PFSK-1 (cell line): ENCODE results near the gene OR4C6.

Experiments
- FOXP2 ChIP-seq: optimal IDR thresholded peaks from 2 replicates; pipeline ENCODE3; 2011; ENCODE audit warnings: borderline replicate concordance, control low read depth, inconsistent platforms; ENCODE audit not compliant: insufficient read depth; ENCODE audit errors: extremely low read length, extremely low read depth
- POLR2AphosphoS5 ChIP-seq: IDR thresholded peaks from 2 replicates; pipeline ENCODE4 v1.6.1; 2012; ENCODE audit warnings: low read depth, mild to moderate bottlenecking, control low read depth, low read length, moderate library complexity
- REST ChIP-seq, 2 experiments: IDR thresholded peaks; 2 replicates each; pipeline versions ENCODE4 v1.6.1 to v1.8.0; 2011 to 2012; ENCODE audit warnings: low read depth in 2 of 2, low read length in 2 of 2, control low read depth in 1 of 2, inconsistent platforms in 1 of 2, mild to moderate bottlenecking in 1 of 2, moderate library complexity in 1 of 2; ENCODE audit not compliant: insufficient read depth in 1 of 2
- SIN3A ChIP-seq: IDR thresholded peaks from 2 replicates; pipeline ENCODE4 v1.6.1; 2012; ENCODE audit warnings: mild to moderate bottlenecking, low read length, moderate library complexity, borderline replicate concordance; ENCODE audit not compliant: insufficient read depth
- TAF1 ChIP-seq: IDR thresholded peaks from 2 replicates; pipeline ENCODE4 v1.6.1; 2012; ENCODE audit warnings: low read length, control low read depth, borderline replicate concordance; ENCODE audit not compliant: insufficient read depth

GRCh38 chr11:55707029-55707428 is 45.0 kb downstream of the OR4C6 start:
- TF ChIP-seq POLR2AphosphoS5 (no peak), SIN3A (no peak), TAF1 (no peak), REST (IDR thresholded peaks at IDR 0.05; ENCODE audit: insufficient read depth in 1 of 2, low read depth in 2 of 2, low read length in 2 of 2) (no peak), FOXP2 (no peak)
